HEK293 (cell line): Measurements from ENCODE around the gene CXCR4.

ENCODE experiments used
- PBX3 ChIP-seq: sonication (generic); formaldehyde crosslinking; IDR thresholded peaks from 2 replicates; pipeline ENCODE4 v1.8.1; 2022; ENCODE audit warnings: mild to moderate bottlenecking, moderate library complexity, missing genetic modification reagents
- ZEB2 ChIP-seq: fragments of 450-650 bp; formaldehyde crosslinking; IDR thresholded peaks from 2 replicates; pipeline ENCODE4 v1.5.1; 2016; ENCODE audit warnings: missing biosample characterization, missing genetic modification characterization

- no peak for TF ChIP-seq ZEB2 (tag by site-specific recombination)
- TF ChIP-seq PBX3 (CRISPR knock-in tag) = no peak
Measured at GRCh38 chr2:136128905-136129304, 11.0 kb upstream of the CXCR4 start.
